Stimulated activated CD8-positive, alpha-beta memory T cell treated with anti-CD3 and anti-CD28 coated beads, Interleukin-7, amount 100 ng/mL, for 1 hour (primary cell): ENCODE data around the gene GOLGA5.
"Not testable (repeated sequence)": the region's sequence is repeated elsewhere in the genome, so short reads cannot be mapped to it uniquely, and the experiment has no call there.

Experiments used
- DNase-seq, 2 donors: peaks; one replicate each; pipeline ENCODE4 v3.0.0-alpha.2; 2020; ENCODE audit warnings: low read depth in 2 of 2

The GOLGA5 gene

GRCh38 chr14:92793709-92794546 is at the start of gene GOLGA5:
Gene GOLGA5, plus strand, starts transcription at chr14:92794305. Its CDS starts 3,133 bp downstream, at chr14:92797438.
- DNase-seq = peak; percentile 96

GRCh38 chr14:92747701-92748258 is 46.3 kb upstream of the GOLGA5 start:
- DNase-seq = no peak

GRCh38 chr14:92748259-92749016 is 45.7 kb upstream of the GOLGA5 start, which contains the start of gene LGMN:
Gene LGMN, minus strand, starts transcription at chr14:92748627. Its CDS starts 15,841 bp downstream, at chr14:92732786.
- DNase-seq = peak; percentile 60 to 63

GRCh38 chr14:92750222-92750728 is 43.8 kb upstream of the GOLGA5 start:
- DNase-seq = peak in 1 of 2 donors; percentile 15

GRCh38 chr14:92750994-92751400 is 43.1 kb upstream of the GOLGA5 start:
- no peak for DNase-seq

- DNase-seq = no peak
Observed at GRCh38 chr14:92751819-92752218, 42.3 kb upstream of the GOLGA5 start.

GRCh38 chr14:92753250-92753649 is 40.9 kb upstream of the GOLGA5 start:
- no peak for DNase-seq

GRCh38 chr14:92754966-92755365 is 39.1 kb upstream of the GOLGA5 start:
- no peak for DNase-seq

- DNase-seq = no peak
Observed at GRCh38 chr14:92755495-92755894, 38.6 kb upstream of the GOLGA5 start.

- no peak for DNase-seq
Observed at GRCh38 chr14:92756446-92756845, 37.7 kb upstream of the GOLGA5 start.

- no peak for DNase-seq
Observed at GRCh38 chr14:92759300-92759678, 34.8 kb upstream of the GOLGA5 start.

GRCh38 chr14:92759679-92760523 is 34.2 kb upstream of the GOLGA5 start:
- DNase-seq = no peak

- no peak for DNase-seq
Observed at GRCh38 chr14:92760524-92760805, 33.6 kb upstream of the GOLGA5 start.

GRCh38 chr14:92763666-92764631 is 30.2 kb upstream of the GOLGA5 start:
- DNase-seq = not testable (repeated sequence)

- DNase-seq = not testable (repeated sequence)
Observed at GRCh38 chr14:92768236-92768635, 25.9 kb upstream of the GOLGA5 start.

GRCh38 chr14:92768795-92769194 is 25.3 kb upstream of the GOLGA5 start:
- no peak for DNase-seq

- DNase-seq = no peak
Observed at GRCh38 chr14:92770484-92770883, 23.6 kb upstream of the GOLGA5 start.

- DNase-seq = no peak
Observed at GRCh38 chr14:92774572-92774971, 19.5 kb upstream of the GOLGA5 start.

- DNase-seq = not testable (repeated sequence)
Observed at GRCh38 chr14:92775292-92775691, 18.8 kb upstream of the GOLGA5 start.

GRCh38 chr14:92778868-92779565 is 15.1 kb upstream of the GOLGA5 start:
- not testable (repeated sequence) for DNase-seq
